Measurements from ENCODE around the gene FOXS1.

FOXS1 gene

DNA sequence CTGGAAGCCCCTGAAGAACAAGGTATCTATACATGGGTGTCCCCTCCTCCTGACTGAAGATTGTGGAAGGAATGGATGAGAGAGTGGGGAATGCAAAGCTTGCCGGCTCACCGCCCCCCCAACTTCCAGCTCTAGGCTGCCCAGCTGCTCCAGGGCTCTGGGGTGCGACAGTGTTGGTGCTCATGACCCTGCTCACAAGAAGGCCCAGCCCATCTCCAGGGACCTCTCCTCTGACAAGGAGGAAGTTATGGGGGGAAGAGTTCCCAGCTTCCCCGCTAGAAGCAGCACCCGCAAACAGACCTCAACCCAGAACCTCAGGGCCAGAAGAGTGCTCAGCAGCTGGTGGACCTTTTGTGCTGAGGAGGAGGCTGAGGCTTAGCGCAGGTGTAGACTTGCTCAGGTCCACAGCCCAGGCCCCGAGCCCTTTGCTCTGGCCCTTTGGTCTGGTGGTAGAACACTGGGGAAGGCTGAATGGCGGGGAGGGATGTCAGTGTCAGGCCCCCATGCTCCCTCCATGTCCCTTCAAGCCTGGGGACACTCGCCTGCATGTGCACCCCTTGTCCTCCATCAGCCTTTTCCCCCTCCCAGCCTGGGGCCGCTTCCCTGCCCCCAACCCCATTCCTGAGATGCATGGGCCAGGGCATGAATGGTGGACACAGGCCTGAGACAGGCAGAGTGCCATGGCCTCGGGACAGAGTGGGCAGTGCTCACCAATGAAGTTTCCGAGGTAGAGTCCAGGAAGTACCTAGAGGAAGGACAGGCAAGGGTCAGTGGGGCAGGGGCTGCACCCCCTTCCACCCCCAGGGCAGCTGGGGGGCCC lies 23.7 kb upstream of the FOXS1 start:
- H3K4me3 ChIP-seq (ENCODE audit: low read depth, low read length) = no peak overlapping the region

GRCh38 chr20:31866221-31866620 lies 20.8 kb upstream of the FOXS1 start:
- TF ChIP-seq CTCF (IDR thresholded peaks at IDR 0.05; ENCODE audit: insufficient read depth, low read depth, low read length, missing control alignments) = no peak
- H3K4me3 ChIP-seq (ENCODE audit: low read depth, low read length) = no peak overlapping the region
- no peak for DNase-seq (ENCODE audit: low read depth)

More for the DNA sequence above, 23.7 kb upstream of the FOXS1 start:
- no peak for DNase-seq (ENCODE audit: low read depth)
- no peak for TF ChIP-seq CTCF (IDR thresholded peaks at IDR 0.05; ENCODE audit: insufficient read depth, low read depth, low read length, missing control alignments)

- H3K4me3 ChIP-seq (ENCODE audit: low read depth, low read length) = no peak overlapping the region
- TF ChIP-seq CTCF (IDR thresholded peaks at IDR 0.05; ENCODE audit: insufficient read depth, low read depth, low read length, missing control alignments) = no peak
- no peak for DNase-seq (ENCODE audit: low read depth)
Measured at GRCh38 chr20:31864521-31865400, 19.4 kb upstream of the FOXS1 start.

DNA sequence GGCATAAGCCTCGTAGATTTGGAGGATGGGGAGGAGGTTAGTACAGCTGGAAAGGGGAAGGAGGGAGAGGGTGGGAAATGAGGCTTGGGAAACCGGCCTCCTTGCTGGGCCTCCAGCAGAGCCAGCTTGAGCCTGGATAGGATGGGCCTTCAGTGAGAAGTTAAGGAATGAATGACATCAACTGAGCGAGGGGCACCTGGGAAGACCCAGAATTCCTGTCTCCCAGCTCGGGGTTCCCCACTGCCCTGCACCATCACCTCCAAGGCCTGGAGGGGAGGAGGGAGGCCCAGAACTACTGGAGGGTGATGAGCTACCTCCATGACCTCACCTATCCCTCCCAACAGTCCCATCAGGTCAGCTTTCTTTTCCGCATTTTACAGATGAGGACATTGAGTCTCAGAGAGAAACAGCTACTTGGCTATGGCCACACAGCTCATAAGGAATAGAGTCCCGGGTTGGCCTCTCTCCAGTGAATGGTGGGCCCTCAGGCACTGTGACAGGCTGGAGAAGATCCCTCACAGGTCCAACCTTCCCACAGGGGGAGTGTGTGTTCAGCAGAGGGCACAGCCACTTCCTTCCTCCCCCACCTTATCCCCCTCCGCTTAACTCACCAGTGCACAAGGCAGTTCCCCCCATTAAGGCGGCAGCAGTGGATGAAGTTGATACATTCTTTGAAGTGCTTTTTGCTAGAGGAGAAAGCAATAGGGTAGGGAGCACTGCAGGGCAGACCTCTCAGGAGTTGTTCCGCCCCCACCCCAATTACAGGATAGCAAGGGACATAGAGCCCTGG lies 18.1 kb upstream of the FOXS1 start:
- no peak for TF ChIP-seq CTCF (IDR thresholded peaks at IDR 0.05; ENCODE audit: insufficient read depth, low read depth, low read length, missing control alignments)
- DNase-seq (ENCODE audit: low read depth) = no peak
- H3K4me3 ChIP-seq (ENCODE audit: low read depth, low read length) = no peak overlapping the region

- DNase-seq (ENCODE audit: low read depth) = no peak
- TF ChIP-seq CTCF (IDR thresholded peaks at IDR 0.05; ENCODE audit: insufficient read depth, low read depth, low read length, missing control alignments) = no peak
- H3K4me3 ChIP-seq (ENCODE audit: low read depth, low read length) = no peak overlapping the region
Measured at GRCh38 chr20:31862506-31862905, 17.1 kb upstream of the FOXS1 start.

- no peak for TF ChIP-seq CTCF (IDR thresholded peaks at IDR 0.05; ENCODE audit: insufficient read depth, low read depth, low read length, missing control alignments)
- no peak for DNase-seq (ENCODE audit: low read depth)
- no peak overlapping the region for H3K4me3 ChIP-seq (ENCODE audit: low read depth, low read length)
Measured at GRCh38 chr20:31862157-31862470, 16.7 kb upstream of the FOXS1 start.

Data from GM12865 (cell line).